OCI-LY1 (cell line): Measurements from ENCODE around the gene OR52M1.

Experiments
- EZH2 ChIP-seq: fragments of 200-600 bp; sonication (generic), shearing (Covaris generic); IDR thresholded peaks from 2 replicates; pipeline ENCODE4 v1.8.0; 2017; ENCODE audit warnings: borderline replicate concordance, mixed run types, mild to moderate bottlenecking, antibody characterized with exemption, low read length, moderate library complexity, mixed read lengths
- TF ChIP-seq, protein P1 (sequence below): fragments of 200-600 bp; sonication (generic), shearing (Covaris generic); IDR thresholded peaks from 2 replicates; pipeline ENCODE4 v1.5.1; 2017; ENCODE audit warnings: mild to moderate bottlenecking, antibody characterized with exemption, low read length, moderate library complexity, mixed read lengths

DNA sequence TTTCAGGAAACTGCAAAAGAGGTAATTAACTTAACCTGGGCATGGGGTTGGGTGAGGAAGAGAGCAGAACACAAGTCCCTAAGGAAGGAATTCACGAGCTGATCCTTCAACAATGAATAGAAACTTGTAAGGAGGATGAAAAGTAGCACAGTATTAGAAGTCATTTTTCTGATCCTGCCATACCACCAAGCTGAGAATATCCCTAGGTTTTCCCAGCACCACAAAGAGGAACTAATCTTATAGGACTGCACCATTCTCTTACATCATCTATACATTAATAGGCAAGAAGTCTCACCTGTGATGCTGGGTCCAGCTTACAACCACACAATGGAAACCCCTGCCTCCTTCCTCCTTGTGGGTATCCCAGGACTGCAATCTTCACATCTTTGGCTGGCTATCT is 48.7 kb downstream of the OR52M1 start, which contains the start of gene OR52I1:
- TF ChIP-seq, protein P1, sequence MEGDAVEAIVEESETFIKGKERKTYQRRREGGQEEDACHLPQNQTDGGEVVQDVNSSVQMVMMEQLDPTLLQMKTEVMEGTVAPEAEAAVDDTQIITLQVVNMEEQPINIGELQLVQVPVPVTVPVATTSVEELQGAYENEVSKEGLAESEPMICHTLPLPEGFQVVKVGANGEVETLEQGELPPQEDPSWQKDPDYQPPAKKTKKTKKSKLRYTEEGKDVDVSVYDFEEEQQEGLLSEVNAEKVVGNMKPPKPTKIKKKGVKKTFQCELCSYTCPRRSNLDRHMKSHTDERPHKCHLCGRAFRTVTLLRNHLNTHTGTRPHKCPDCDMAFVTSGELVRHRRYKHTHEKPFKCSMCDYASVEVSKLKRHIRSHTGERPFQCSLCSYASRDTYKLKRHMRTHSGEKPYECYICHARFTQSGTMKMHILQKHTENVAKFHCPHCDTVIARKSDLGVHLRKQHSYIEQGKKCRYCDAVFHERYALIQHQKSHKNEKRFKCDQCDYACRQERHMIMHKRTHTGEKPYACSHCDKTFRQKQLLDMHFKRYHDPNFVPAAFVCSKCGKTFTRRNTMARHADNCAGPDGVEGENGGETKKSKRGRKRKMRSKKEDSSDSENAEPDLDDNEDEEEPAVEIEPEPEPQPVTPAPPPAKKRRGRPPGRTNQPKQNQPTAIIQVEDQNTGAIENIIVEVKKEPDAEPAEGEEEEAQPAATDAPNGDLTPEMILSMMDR, result no peak
- TF ChIP-seq EZH2, result no peak
